H1 (cell line): ENCODE results near the gene PPP2R3C.

Experiments used
- BCL11A ChIP-seq, 2 experiments: IDR thresholded peaks; one replicate each; pipeline ENCODE4 v1.6.1; 2011; ENCODE audit warnings: low read depth in 2 of 2, low read length in 2 of 2, mild to moderate bottlenecking in 2 of 2
- CBX5 ChIP-seq: fragments of 300-800, 300-1000 bp; sonication (generic); IDR thresholded peaks from 2 replicates; pipeline ENCODE4 v1.7.1; 2016; ENCODE audit warnings: antibody characterized with exemption, low read length, low read depth
- CTCF ChIP-seq, 3 experiments: IDR thresholded peaks; 1 replicate in 2 of 3; 2 replicates in 1 of 3; pipeline versions ENCODE4 v1.5.1 to v1.6.1; 2011; ENCODE audit warnings: low read length in 3 of 3, mild to moderate bottlenecking in 3 of 3, inconsistent platforms in 2 of 3, low read depth in 1 of 3, moderate library complexity in 1 of 3; ENCODE audit not compliant: insufficient read depth in 1 of 3; ENCODE audit errors: control extremely low read depth in 1 of 3
- EZH2 ChIP-seq: fragments of 200-600 bp; sonication (generic); IDR thresholded peaks from 2 replicates; pipeline ENCODE4 v1.7.1; 2012; ENCODE audit warnings: low read depth, mild to moderate bottlenecking, moderate library complexity, low read length, inconsistent platforms; ENCODE audit not compliant: severe bottlenecking
- FOSL1 ChIP-seq: IDR thresholded peaks from 2 replicates; pipeline ENCODE4 v1.6.1; 2011; ENCODE audit warnings: mild to moderate bottlenecking, low read depth, low read length, moderate library complexity; ENCODE audit not compliant: insufficient read depth
- POLR2AphosphoS5 ChIP-seq: IDR thresholded peaks from 2 replicates; pipeline ENCODE4 v1.6.1; 2011; ENCODE audit warnings: low read depth, low read length
- TF ChIP-seq, protein P1 (sequence below): IDR thresholded peaks from 2 replicates; pipeline ENCODE4 v1.6.1; 2011; ENCODE audit warnings: low read length, improper control_type of control experiment

DNA sequence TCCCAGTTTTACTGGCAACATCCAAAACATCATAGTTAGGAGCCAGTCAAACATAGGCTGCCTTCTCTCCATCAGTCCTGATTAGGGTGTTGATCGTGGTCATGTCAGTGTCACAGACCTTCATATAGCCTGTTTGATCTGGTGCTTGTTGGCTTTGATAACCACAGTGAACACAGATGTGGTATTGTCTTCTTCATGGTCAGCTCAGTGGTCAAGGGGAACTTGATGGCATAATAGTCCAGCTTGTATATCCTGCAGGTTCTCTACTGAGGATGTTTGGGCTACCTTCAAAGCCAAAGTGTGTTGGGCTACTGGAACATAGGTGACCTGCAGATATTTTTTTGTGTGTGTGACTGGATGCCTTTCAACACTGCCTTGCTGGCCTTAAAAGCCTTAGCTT, 22.2 kb upstream of the PPP2R3C start:
- no peak for TF ChIP-seq BCL11A (IDR thresholded peaks at IDR 0.05; ENCODE audit: low read depth in 2 of 2, low read length in 2 of 2)
- TF ChIP-seq, protein P1, sequence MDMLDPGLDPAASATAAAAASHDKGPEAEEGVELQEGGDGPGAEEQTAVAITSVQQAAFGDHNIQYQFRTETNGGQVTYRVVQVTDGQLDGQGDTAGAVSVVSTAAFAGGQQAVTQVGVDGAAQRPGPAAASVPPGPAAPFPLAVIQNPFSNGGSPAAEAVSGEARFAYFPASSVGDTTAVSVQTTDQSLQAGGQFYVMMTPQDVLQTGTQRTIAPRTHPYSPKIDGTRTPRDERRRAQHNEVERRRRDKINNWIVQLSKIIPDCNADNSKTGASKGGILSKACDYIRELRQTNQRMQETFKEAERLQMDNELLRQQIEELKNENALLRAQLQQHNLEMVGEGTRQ = no peak
- no peak for TF ChIP-seq POLR2AphosphoS5
- TF ChIP-seq FOSL1 = no peak
- TF ChIP-seq CBX5 = no peak
- TF ChIP-seq CTCF (IDR thresholded peaks at IDR 0.05; ENCODE audit: control extremely low read depth in 1 of 3, insufficient read depth in 1 of 3, low read depth in 1 of 3, low read length in 3 of 3) = no peak
- TF ChIP-seq EZH2 = no peak
